GM19438 (cell line): ENCODE data around the gene KLHL3.
"Not testable (repeated sequence)": the region's sequence is repeated elsewhere in the genome, so short reads cannot be mapped to it uniquely, and the experiment has no call there.

Experiments
- ATAC-seq: cut with Tn5 transposase; IDR thresholded peaks from one replicate; pipeline ENCODE4 v1.9.1; 2021; ENCODE audit warnings: low read depth; ENCODE audit not compliant: unreplicated experiment

Gene KLHL3, protein sequence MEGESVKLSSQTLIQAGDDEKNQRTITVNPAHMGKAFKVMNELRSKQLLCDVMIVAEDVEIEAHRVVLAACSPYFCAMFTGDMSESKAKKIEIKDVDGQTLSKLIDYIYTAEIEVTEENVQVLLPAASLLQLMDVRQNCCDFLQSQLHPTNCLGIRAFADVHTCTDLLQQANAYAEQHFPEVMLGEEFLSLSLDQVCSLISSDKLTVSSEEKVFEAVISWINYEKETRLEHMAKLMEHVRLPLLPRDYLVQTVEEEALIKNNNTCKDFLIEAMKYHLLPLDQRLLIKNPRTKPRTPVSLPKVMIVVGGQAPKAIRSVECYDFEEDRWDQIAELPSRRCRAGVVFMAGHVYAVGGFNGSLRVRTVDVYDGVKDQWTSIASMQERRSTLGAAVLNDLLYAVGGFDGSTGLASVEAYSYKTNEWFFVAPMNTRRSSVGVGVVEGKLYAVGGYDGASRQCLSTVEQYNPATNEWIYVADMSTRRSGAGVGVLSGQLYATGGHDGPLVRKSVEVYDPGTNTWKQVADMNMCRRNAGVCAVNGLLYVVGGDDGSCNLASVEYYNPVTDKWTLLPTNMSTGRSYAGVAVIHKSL

DNA sequence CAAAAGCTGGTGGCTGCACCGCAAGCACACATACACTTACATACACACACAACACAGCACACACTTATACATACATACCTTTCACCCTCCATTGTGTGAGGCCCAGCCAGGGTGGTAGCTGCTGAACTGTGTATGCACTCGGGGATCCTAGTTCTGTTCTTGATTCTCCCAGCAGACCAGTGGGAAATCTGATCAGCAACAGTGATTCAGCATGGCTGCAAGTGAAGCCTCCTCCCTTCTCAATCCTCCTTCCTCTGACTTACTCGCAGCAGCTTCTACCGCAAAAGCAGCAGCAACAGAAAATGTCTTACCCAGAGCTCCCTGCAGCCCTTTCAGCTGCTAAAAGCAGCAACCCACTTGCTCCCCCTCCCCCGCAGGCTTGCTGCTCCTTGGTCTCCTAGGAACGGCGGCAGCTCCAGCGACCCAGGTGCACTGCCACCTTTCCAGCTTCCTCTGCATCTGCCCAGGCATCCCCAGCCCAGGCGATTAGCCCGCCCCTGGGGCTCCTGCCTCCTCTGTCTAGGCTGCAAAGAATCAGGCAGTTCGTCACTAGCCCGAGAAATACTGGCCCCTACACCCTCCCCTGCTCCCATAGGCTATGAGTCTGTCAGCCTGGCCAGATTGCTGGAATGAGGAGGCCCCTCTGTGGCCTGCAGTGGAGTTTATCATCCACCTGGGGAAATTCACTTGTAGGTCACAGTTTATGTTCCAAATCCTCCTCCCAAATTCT, at the start of gene KLHL3:
Gene KLHL3 (minus strand): TSS at position 535 of the 730 bp plus-strand sequence. CDS start 443 bp downstream, at position 92.
- ATAC-seq, result peak; percentile 65

DNA sequence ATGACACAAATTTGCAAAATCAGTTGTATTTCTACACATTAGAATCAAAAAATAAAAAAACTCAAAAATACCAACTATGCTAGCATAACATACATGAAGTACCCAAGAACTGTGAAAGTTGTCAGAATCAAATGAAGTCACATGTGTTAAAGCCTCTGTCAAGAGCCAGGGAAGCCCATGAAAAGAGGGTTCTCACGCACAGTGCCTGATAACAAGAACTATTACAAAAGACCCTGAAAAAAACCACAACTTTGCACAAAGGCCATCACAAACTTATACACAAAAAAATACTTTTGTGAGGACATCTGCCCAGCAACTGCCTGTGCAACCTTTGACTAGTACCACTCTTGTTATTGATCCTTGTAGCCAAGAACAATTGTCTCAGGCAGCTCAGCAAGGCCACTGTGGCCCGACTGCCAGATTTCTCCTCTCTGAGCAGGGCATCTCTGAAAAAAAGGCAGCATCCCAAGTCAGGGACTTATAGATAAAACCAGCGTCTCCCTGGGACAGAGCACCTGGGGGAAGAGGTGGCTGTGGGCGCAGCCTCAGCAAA, 47.2 kb upstream of the KLHL3 start:
- no peak for ATAC-seq

DNA sequence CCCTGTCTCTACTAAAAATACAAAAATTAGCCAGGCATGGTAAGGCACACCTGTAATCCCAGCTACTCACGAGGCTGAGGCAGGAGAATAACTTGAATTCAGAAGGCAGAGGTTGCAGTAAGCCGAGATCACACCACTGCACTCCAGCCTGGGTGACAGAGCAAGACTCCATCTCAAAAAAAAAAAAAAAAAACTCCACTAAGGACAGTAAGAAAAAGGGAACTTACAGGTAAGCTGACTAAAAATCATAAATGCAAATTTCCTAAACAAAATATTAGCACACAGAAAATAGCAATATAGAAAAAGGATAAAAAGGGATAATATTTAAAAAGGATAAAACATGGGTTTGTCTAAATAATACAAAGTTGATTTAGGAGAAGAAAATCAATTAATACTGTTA, 46.2 kb upstream of the KLHL3 start:
- ATAC-seq, result no peak

DNA sequence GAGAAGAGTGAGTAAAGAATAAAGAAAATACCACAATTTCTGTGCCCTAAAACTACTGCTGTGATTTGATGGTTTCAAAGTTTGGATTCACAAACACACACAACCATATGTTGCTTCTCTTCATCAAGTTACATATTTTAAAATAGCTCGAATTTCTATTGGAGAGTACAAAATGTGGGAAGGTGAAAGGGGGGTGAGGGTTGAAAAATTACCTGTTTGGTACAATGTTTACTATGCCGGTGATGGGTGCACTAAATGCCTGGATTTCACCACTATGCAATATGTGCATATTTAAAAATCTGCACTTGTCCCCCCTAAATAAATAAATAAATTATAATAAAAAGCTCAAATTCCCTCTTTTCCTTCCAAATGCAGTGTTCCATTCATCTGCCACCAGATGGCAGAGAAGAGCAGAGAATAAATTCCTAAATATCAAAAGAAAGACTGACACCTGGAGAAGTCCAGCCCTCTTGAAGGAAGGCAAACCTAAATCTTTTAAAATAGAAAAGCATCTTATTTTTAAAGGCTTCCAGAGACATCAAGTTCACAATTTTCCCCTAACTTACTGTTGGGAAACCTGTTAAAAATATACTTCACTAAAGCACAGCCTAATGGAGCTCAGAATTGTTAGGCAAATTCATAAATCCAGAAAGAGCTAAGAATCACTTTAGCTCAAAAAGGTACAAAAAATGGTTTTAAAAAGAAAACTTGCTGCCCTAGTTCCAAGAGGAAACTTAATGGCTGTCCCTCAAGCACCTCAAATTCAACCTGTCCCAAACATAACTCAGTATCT, 43.1 kb upstream of the KLHL3 start:
- no peak for ATAC-seq

DNA sequence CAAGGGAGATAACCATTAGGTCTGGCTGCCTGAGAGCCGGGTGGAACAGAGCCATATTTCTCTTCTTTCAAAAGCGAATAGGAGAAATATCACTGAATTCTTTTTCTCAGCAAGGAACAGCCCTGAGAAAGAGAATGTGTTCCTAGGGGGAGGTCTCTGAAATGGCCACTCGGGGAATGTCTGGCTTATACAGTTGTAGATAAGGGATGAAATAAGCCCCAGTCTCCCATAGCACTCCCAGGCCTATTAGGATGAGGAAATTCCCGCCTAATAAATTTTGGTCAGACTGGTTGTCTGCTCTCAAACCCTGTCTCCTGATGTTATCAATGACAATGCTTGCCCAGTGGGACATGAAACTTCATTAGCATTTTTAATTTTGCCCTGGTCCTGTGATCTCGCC, 32.0 kb upstream of the KLHL3 start:
- ATAC-seq, result not testable (repeated sequence)

DNA sequence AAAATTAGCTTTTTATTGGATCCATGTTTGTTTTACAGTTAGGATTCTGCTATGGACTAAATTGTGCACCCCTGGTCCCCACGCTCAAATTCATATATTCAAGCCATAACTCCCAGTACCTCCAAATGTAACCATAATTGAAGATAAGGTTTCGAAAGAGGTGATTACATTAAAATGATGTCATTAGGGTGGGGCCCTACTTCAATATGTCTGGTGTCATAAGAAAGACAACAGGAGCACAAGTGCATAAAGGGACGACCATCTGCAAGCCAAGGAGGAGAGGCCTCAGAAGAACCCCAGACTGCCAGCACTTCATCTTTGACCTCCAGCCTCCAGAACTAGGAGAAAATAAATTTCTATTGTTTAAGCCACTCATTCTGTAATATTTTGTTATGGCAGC, 25.7 kb upstream of the KLHL3 start:
- no peak for ATAC-seq

DNA sequence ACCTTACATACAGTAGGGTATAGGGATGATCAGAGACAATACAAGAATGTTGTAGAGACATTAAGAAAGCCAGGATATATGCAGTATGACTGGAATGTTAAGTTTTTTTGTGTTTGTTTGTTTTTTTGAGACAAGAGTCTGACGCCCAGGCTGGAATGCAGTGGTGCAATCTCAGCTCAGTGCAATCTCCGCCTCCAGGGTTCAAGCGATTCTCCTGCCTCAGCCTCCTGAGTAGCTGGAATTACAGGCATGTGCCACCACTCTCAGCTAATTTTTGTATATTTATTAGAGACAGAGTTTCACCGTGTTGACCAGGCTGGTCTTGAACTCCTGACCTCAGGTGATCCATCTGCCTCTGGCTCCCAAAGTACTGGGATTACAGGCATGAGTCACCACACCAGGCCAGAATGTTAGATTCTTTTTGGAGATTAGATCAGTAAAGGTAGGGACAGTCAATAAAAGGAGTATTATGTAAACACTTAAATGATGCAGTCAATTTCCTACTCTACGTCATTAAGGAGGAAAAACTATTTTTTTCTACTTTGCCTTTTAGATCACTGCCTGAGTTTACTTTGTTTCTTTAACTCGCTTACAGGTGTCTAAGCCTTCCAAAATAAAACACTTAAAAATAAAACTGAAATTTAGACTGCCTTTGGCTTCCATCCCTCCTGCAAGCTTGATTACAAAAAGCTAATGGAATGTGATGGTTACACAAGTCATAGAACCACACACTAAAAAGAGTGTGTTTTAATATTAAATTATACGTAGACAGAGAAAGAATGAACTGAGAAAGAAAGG, 25.0 kb upstream of the KLHL3 start:
- ATAC-seq, result no peak

DNA sequence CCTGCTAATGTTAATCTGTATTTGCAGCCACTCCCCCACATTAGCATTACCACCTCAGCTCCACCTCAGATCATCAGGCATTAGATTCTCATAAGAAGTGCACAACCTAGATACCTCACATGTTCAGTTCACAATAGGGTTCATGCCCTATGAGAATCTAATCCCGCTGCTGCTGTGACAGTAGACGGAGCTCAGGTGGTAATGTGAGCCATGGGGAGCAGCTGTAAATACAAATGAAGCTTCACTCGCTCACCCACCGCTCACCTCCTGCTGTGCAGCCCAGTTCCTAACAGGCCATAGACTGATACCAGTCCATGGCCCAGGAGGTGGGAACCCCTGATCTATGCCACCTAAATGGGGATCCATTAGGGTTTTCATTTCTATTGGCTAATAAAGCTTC, 24.4 kb upstream of the KLHL3 start:
- ATAC-seq, result no peak

DNA sequence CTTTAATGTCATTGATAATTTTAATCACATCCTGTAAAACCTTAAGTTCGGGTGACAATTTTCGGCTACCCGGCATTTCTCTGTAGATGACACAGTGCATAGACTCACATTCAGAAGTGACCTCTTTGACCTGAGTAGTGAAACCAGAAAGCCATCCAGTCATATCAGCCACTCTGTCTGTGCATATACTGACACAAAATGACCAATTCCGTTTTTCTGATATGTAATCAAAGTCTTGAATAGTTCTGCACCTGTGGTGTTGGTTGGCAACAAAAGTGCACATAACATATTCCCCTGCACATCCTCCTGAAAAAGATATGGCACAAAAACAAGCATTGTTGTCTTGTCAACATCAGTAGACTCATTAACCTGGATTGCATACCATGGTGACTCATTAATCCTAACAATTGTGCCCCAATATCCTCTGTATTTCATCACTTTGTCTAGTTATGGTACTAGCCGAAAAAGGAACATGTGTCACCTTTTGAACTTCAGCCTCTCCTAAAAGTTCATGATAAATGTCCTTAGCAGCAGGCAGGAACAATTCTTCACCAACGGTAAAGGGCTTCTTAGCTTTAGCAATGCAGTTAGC, 22.9 kb upstream of the KLHL3 start:
- ATAC-seq, result peak; percentile 38

DNA sequence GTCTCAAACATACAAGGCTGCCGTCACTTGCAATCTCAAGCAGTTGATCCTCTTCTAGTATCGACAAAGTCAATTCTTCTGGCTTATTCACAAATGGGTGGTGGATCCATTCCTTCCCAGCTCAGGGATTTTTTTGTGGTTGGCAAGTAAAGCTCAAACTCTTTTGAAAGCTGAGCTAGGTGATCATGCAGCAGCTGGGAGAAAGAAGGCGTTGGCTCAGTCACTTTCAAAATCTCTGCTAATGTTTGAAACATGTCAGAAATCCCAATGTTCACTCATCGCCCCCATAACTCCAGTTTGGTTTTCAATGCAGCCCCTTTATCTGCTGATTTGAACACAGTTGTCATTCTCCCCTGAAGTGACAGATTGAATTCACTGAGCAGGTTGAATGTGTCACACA, 22.2 kb upstream of the KLHL3 start:
- no peak for ATAC-seq

DNA sequence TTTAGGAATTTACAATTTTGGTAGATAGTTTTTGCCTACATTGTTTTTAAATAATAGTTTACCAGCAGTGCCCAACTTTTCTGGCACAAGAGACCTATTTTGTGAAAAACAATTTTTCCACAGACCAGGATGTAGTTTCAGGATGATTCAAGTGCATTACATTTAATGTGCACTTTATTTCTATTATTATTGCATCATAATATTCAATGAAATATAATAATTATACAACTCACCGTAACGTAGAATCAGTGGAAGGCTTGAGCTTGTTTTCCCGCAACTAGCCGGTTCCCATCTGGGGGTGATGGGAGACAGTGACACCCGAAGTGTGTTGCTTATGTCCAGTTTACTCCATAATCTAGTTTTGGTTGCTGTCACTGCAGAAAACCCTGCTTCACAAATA, 21.7 kb upstream of the KLHL3 start:
- no peak for ATAC-seq

DNA sequence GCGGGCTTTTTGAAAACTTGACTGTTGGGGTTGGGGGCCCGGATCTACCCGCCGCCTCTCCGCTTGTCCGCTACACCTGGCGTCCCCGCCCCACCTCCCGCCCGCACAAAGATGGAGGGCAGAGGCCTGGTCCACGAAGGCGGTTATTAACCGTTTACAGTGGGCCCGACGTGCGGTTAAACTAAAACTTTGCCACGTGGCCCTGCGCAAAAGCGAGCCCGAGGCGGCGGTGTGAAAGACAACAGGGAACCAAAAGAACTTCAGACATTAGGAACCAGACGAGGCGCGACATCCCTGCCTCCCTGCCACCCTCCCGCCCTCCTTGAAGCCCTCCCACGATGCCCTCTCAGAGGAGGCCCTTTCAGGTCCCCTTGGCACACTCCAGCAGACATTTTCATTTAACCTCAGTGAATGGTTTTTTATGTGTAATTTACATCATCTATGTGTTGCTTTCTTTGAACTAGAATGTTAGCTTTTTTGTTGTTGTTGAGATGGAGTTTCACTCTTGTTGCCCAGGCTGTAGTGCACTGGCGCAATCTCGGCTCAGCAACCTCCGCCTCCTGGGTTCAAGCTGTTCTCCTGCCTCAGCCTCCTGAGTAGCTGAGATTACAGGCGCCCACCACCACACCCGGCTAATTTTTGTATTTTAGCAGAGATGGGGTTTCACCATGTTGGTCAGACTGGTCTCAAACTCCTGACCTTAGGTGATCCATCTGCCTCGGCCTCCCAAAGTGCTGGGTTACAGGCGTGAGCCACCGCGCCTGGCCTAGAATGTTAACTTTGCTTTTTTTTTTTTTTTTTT, 19.3 kb upstream of the KLHL3 start:
- peak; percentile 10 for ATAC-seq

DNA sequence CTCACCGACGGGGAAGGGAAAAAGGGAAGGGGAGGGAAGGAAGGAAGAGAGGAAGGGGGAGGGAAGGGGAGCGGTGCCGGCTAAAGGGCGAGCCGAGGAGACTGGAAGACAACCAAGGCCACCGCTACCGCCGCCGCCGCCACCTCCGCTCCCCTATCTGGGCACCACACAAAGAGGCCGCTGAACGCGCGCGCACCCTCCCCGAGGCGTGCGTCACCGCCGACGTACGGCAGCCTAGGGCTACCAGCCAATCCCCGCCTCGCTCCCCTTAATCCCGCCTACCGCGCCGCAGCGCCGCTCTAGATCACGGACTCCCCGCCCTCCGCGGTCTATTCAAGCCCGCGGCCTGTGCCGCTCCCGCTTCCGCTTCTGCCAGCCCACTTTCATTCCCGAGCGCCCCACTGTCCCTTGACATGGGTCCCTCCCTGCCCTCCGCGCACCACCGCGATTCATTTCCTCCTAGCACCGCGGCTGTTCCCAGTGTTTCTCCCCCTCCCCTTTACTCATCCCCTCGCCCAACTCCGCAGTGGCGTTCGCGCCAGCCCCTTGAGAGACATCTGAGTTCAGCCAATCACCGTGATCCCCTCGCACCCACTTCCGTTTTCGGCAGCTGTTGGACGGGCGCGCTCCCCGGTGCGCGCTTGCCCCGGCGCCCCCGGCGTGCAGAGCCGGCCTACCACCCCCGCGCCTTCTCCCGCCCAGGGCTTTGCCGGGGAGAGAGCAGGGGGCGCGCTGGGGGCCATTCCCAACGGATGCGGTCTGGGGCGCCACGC, 18.5 kb upstream of the KLHL3 start, which contains the start of gene HNRNPA0:
Gene HNRNPA0 (minus strand): TSS at position 176 of the 773 bp plus-strand sequence. CDS start 297 bp downstream, outside the sequence.
- peak; percentile 75 for ATAC-seq

DNA sequence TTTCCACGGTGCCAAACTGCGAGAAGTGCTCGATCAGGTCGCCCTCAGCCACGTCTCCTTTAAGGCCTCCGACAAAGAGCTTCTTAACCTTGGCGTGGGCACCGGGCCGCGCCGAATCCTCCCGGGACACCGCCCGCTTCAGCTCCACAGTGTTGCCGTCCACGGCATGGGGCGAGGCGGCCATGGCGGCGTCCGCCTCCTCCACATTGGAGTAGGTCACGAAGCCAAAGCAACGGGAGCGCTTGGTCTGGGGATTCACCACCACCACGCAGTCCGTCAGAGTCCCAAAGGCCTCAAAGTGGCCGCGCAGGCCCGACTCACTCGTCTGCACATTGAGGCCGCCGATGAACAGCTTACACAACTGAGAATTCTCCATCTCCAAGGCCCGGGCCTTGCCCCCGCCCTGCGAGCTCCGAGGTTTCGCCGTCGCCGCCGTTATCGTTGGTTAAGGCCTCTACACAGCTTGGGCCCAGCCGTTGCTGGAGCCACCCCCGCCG, 17.9 kb upstream of the KLHL3 start:
- peak; percentile 9 for ATAC-seq

DNA sequence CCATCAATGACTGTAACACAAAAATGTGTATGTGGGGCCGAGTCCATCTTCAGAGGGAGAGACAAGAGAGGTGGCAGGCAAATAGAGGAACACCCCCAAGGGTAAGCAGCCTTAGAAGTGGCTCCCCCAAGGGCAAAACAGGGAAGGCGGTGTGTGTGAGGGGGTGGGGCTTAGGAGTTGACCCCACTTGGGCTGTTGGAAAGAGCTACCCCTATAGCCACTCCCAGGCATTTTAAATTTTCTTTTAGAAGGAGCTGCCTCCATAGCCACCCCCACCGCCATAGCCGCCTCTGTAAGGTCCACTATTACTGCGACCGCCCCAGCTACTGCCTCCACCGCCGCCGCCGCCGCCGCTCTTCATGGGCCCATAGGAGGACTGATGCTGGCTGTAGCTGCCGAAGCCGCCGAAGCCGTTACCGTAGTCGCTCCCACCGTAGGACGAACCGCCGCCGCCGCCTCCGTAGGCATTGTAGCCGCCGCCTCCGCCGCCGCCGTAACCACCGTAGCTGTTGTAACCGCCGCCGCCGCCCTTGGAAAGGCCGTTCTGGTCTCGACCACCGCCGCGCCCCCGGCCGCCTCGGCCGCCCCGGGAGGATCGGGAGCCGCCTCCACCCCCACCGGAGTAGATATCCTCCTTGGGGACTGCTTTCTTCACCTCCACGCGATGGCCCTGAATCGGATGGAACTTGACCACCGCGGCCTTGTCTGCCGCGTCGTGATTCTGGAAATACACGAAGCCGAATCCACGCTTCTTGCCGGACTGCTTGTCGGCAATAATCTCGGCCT, 17.2 kb upstream of the KLHL3 start:
- no peak for ATAC-seq

DNA sequence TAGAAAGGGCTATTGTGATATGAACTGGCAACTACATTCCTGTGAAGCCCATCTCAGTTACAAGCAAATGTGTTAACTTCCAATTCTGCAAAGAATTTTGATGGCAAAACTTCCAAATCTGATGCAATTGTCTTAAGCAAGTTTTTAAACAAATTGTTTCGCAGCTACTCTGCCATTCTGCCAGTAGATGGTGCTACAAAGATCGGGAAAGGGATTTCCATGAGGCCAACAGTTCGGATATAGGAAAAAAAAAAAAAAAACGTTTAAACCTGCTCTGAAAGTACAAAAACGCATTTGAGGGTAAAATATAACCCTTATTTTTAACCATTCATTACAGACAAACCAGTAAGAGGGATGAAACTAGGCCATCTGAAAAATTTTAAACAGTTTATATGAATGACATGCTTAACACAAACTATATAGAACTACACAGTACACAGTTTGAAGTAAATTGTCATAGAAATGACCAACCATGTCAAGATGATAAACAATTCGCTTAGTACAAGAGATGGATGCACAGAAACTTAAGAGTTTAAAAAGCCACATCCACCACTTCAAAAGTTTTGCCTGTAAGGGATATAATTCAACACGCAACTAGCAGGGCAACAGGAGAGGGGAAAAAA, 16.1 kb upstream of the KLHL3 start:
- no peak for ATAC-seq
